HG03378 (cell line): ENCODE data around the gene TMEM208.

ENCODE experiments used
- ATAC-seq: cut with Tn5 transposase; IDR thresholded peaks from one replicate; pipeline ENCODE4 v1.9.1; 2021; ENCODE audit warnings: mild to moderate bottlenecking, moderate library complexity; ENCODE audit not compliant: unreplicated experiment

Gene TMEM208

GRCh38 chr16:67234180-67234597, 7.3 kb downstream of the TMEM208 start:
- ATAC-seq: no peak

- no peak for ATAC-seq
Observed at GRCh38 chr16:67235816-67236562, 9.1 kb downstream of the TMEM208 start.

- no peak for ATAC-seq
Observed at GRCh38 chr16:67236563-67237395, 9.8 kb downstream of the TMEM208 start.

GRCh38 chr16:67237396-67238277, 10.7 kb downstream of the TMEM208 start:
- ATAC-seq: no peak

- no peak for ATAC-seq
Observed at GRCh38 chr16:67238278-67238575, 11.3 kb downstream of the TMEM208 start.

- ATAC-seq: no peak
Observed at GRCh38 chr16:67238806-67239470, 12.0 kb downstream of the TMEM208 start.

- no peak for ATAC-seq
Observed at GRCh38 chr16:67240506-67240905, 13.6 kb downstream of the TMEM208 start.

- ATAC-seq: no peak
Observed at GRCh38 chr16:67241008-67241900, 14.3 kb downstream of the TMEM208 start.

- no peak for ATAC-seq
Observed at GRCh38 chr16:67242138-67242730, 15.3 kb downstream of the TMEM208 start.

- no peak for ATAC-seq
Observed at GRCh38 chr16:67243481-67243880, 16.6 kb downstream of the TMEM208 start.

- ATAC-seq: peak; percentile 55
Observed at GRCh38 chr16:67244387-67245185, 17.7 kb downstream of the TMEM208 start.

GRCh38 chr16:67245186-67245585, 18.3 kb downstream of the TMEM208 start:
- no peak for ATAC-seq

GRCh38 chr16:67245674-67246080, 18.7 kb downstream of the TMEM208 start:
- ATAC-seq: no peak

- ATAC-seq: no peak
Observed at GRCh38 chr16:67246081-67246755, 19.3 kb downstream of the TMEM208 start.

- no peak for ATAC-seq
Observed at GRCh38 chr16:67246756-67247191, 19.8 kb downstream of the TMEM208 start.

- ATAC-seq: peak; percentile 42
Observed at GRCh38 chr16:67247192-67248072, 20.5 kb downstream of the TMEM208 start, which contains the start of gene FHOD1. Gene FHOD1 (minus strand): TSS chr16:67247481. CDS start chr16:67247410, 71 bp downstream.

- no peak for ATAC-seq
Observed at GRCh38 chr16:67248073-67248400, 21.1 kb downstream of the TMEM208 start.
